Upper lobe of right lung (tissue), 1 donor: Measurements from ENCODE around the gene LEF1. TPM values are rescaled to one million over a fixed set of nuclear protein-coding genes. Genes with fewer than 3 reads are reported as not detected.
A peak's percentile ranks its signal among the peaks of the same experiment; 100 is the strongest.

Source experiments
- ATAC-seq: fragments of 200-7000 bp; cut with Tn5 transposase; one replicate; pipeline ENCODE4 v1.9.1; 2020; ENCODE audit warnings: mild to moderate bottlenecking, moderate library complexity
- DNase-seq: peaks from one replicate; pipeline ENCODE4 v3.0.0-alpha.2; 2020
- H3K27ac ChIP-seq: fragments of 200-600 bp; one replicate; pipeline ENCODE4 v1.8.0; 2022
- H3K27me3 ChIP-seq: fragments of 200-600 bp; one replicate; pipeline ENCODE4 v1.8.0; 2022; ENCODE audit warnings: mild to moderate bottlenecking
- H3K36me3 ChIP-seq: fragments of 200-600 bp; one replicate; pipeline ENCODE4 v1.8.0; 2022
- H3K4me1 ChIP-seq: fragments of 200-600 bp; one replicate; pipeline ENCODE4 v1.8.0; 2022
- H3K4me3 ChIP-seq: fragments of 200-600 bp; one replicate; pipeline ENCODE4 v1.8.0; 2022; ENCODE audit warnings: mild to moderate bottlenecking
- H3K9me3 ChIP-seq: fragments of 200-600 bp; one replicate; pipeline ENCODE4 v1.8.0; 2022
- CTCF ChIP-seq: fragments of 200-600 bp; IDR thresholded peaks from one replicate; pipeline ENCODE4 v1.8.0; 2022; ENCODE audit warnings: antibody characterized with exemption
- intact Hi-C: fragments of 100-400 bp; cut with DNase I; formaldehyde crosslinking; loops from one replicate; pipeline ENCODE4 v1.11.0; 2022
- total RNA-seq: library from RNA; stranded (reverse); fragmentation: NEBNext Ultra II Directional; extraction: Animal tissue kit (Norgen Biotek cat#: 25700); gene quantifications from one replicate; pipeline ENCODE4 v1.2.1, GENCODE V29; 2021
- donor health status: DM: no; HTN: yes; CAD: no; lungs with severe emphysema.

Gene LEF1
- total RNA-seq, 1 donor from 2014 or later: 9.1 TPM

DNA sequence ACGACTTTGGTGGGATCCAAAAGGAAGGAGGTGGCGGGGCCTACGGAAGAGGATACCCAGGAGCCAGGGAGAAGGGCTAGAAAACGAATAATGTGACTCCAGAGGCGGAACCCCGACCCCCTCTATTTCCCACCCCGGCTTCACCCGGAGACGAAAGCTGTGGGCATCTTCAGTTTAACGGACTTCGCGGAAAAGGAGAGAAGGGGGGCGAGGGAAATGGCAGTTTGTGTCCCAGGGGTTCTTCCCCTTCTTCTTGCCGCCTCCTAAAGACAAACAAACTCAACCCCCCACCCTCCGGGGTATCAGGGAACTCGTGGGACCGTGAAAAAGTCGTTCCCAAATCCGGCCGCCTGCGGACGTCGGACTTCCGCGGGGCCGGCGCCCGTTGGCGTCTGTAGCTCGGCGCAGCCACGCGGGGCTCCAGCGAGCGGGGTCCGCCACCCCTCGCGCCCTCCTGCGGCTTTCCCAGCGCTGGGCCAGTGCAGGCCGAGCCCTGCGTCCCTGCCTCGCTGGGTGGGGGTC, 3.6 kb upstream of the LEF1 start:
- peak overlapping the region; percentile 68 for H3K4me3 ChIP-seq
- peaks cover 50% of the 10 kb centered on the region for H3K27me3 ChIP-seq
- H3K27ac ChIP-seq: peak overlapping the region; percentile 79
- DNase-seq (peak; percentile 67), ATAC-seq (peak; percentile 59)
- intact Hi-C loops: no loop called here
- peaks cover 12% of the 10 kb centered on the region for H3K4me1 ChIP-seq
- no peaks in the 10 kb centered on the region for H3K36me3 ChIP-seq
- no peaks in the 10 kb centered on the region for H3K9me3 ChIP-seq
- TF ChIP-seq CTCF: peak; percentile 27

- Histone ChIP-seq H3K4me3 (peak overlapping the region; percentile 68), H3K27me3 (peaks cover 52% of the 10 kb centered on the region)
These were observed 2.9 kb upstream of the LEF1 start for GRCh38 chr4:108171339-108172230.

GRCh38 chr4:108170631-108171338, 2.1 kb upstream of the LEF1 start:
- peaks cover 55% of the 10 kb centered on the region for H3K27me3 ChIP-seq
- no peaks in the 10 kb centered on the region for H3K9me3 ChIP-seq
- H3K36me3 ChIP-seq: no peaks in the 10 kb centered on the region
- intact Hi-C loops: no loop called here
- H3K4me1 ChIP-seq: peaks cover 20% of the 10 kb centered on the region
- no peak for TF ChIP-seq CTCF
- ATAC-seq: no peak
- H3K27ac ChIP-seq: no peak overlapping the region
- DNase-seq: no peak
- H3K4me3 ChIP-seq: no peak overlapping the region

More at GRCh38 chr4:108171339-108172230, 2.9 kb upstream of the LEF1 start:
- intact Hi-C loops: no loop called here
- H3K4me1 ChIP-seq: peaks cover 14% of the 10 kb centered on the region
- ATAC-seq (no peak), DNase-seq (no peak)
- no peaks in the 10 kb centered on the region for H3K36me3 ChIP-seq
- no peaks in the 10 kb centered on the region for H3K9me3 ChIP-seq
- no peak overlapping the region for H3K27ac ChIP-seq
- TF ChIP-seq CTCF: no peak

DNA sequence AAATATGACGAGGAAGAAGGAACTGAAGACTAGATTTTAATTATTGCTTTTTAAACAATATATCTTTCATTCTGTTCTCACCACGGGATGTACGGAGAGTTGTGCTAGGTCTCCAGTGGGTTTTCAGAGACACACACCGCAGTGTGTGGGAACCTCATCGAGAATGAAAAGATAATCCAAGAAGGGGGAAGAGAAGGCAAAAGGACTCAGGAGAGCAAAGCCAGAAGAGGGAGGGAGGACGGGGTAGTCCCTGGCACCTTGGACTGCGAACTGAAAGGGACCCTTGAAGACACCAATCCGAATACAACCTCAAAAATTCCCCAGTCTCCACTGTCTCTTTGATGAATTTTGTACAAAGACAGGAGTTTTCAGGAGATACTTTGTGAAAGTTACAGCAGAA, 932 bp upstream of the LEF1 start:
- Histone ChIP-seq H3K4me3 (no peak overlapping the region), H3K4me1 (peaks cover 20% of the 10 kb centered on the region), H3K27ac (no peak overlapping the region), H3K9me3 (no peaks in the 10 kb centered on the region), H3K36me3 (no peaks in the 10 kb centered on the region), H3K27me3 (peaks cover 66% of the 10 kb centered on the region)
- no peak for TF ChIP-seq CTCF
- ATAC-seq (no peak), DNase-seq (no peak)
- intact Hi-C loops: no loop called here

- Histone ChIP-seq H3K27me3 (peaks cover 72% of the 10 kb centered on the region), H3K4me3 (peak overlapping the region; percentile 61), H3K4me1 (peaks cover 20% of the 10 kb centered on the region), H3K36me3 (no peaks in the 10 kb centered on the region), H3K27ac (no peak overlapping the region), H3K9me3 (no peaks in the 10 kb centered on the region)
- ATAC-seq: no peak
- intact Hi-C loops: no loop called here
- DNase-seq: no peak
- TF ChIP-seq CTCF: no peak
These were observed 517 bp downstream of the LEF1 start for GRCh38 chr4:108168160-108168670.
